ENCODE data around the gene FUZ.

Gene FUZ

GRCh38 chr19:49852631-49853126 is 39.6 kb upstream of the FUZ start:
- peak overlapping the region; percentile 77 for H3K4me3 ChIP-seq (ENCODE audit: low read depth, low read length)
- no peak for DNase-seq (ENCODE audit: low read depth)

DNA sequence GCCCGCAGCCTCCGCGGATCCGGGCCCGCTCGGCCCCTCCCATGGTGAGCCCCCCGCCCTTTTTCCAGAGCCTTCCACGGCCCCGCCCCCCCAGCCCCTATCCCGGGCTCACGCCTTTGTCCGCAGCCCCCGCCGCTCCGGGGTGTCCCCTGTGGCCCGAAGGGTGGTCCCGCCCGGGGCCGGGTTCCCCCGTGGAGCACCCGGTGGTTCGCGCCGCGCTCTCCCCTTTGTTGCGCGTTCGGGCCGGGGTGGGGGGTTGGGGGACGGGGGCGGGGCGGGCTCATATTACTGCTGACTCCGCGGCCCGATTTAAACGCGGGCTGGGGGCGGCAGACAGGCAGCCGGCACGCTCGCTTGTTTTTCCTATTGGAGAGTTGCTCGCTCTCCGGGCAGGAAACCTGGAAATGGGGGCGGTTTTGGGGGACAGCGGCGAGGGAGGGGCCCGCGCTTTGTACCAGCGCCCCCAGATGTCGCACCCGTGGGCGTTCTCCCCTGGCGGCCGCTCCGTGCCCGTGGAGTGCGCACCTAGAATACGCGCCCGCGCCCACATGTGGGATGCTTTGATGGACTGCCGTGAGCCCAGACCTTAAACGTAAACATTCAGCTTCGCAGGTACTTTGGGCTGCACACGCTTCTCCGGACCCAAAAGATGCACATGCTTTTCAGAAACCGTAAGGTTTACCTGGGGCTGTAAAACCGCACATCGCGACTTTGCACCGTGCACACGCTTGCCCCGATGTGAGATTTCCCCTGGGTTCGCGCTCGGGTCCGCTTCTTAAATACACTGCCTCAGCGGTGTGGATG is 38.6 kb upstream of the FUZ start:
- peak overlapping the region; percentile 77 for H3K4me3 ChIP-seq (ENCODE audit: low read depth, low read length)
- no peak for DNase-seq (ENCODE audit: low read depth)

DNA sequence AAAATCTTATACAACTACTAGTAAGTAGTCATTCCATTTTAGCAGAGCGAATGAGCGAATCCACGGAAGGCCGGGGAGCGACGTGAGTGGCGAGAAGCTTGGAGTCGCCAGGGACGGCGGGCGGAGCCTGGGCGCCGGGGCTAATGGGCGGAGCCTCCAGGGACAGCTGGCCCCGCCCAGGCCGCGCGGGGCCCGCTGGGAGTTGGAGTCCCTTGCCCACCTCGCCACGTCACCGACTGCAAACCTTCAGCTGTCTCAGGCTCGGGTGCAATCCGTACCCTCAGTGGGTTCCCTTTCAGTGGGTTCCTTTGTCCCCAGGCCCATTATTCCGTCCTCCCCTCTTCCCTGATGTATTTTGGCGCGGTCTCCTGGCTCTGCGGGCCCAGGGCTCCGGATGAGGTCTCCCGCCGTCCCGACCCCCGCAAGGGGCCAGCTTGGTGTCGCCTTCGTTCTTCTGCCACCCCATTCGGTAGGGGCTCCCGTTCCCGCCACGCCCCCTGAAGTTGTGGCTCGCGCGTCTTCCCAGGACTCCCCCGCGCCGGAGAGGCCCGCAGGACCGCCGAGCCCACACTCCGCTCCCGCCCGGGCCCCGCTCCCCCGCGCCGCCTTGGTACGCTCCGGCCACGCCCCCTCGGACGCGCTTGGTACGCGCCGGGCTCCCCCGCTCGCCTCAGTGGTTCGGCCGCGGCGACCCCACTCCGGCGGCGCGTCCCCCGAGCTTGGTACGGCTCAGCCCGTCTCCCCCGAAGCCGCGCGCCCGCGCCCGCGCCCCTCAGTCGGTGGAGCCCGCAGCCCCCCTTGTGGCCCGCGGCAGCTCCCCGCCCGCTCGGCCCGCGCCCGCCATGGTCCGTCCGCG is 37.6 kb upstream of the FUZ start, which contains the start of gene PTOV1:
PTOV1 (plus strand) TSS at position 673 of the 856 bp plus-strand sequence.
- DNase-seq (ENCODE audit: low read depth) = peak; percentile 66
- H3K4me3 ChIP-seq (ENCODE audit: low read depth, low read length) = peak within 1 kb of the TSS; percentile 77

- no peak for DNase-seq (ENCODE audit: low read depth)
- peak overlapping the region; percentile 77 for H3K4me3 ChIP-seq (ENCODE audit: low read depth, low read length)
Observed at GRCh38 chr19:49850221-49850486, 37.1 kb upstream of the FUZ start.

DNA sequence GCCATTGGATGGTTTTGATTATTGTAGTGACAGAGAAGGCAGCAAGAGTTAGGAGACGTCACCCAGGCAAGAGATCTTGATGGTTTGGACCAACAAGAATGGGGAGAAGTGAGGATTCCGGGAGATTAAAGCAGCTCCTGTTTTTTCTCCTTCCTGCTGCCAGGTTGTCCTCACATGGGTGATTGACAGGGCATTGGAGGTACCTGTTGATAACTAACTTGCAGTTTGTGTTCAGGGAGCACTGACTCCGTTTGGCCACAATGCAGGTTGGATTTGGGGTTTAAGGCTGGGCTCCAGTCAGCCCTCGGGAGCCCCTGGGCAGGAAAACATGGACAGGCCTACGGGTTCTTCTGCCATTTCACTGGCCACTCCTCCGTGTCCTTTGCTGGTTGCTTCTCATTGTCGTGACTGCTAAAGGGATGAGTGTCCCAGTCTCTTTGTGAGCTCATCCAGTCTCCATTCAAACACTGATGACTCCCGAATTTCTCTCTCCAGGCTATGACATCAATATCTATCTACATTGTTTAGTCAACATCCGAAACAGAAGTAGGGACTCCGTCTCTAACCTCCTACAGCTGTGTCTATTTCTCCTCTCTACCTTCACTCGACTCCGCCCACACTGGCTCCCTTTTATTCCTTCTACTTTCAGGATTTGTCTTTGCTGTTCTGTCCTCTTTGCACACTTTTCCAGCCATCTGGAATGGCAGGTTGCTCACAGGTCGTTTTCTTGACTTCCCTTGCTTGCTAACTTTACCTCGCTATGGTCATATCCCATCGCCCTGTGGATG is 36.5 kb upstream of the FUZ start:
- no peak for DNase-seq (ENCODE audit: low read depth)
- H3K4me3 ChIP-seq (ENCODE audit: low read depth, low read length) = peak overlapping the region; percentile 77

DNA sequence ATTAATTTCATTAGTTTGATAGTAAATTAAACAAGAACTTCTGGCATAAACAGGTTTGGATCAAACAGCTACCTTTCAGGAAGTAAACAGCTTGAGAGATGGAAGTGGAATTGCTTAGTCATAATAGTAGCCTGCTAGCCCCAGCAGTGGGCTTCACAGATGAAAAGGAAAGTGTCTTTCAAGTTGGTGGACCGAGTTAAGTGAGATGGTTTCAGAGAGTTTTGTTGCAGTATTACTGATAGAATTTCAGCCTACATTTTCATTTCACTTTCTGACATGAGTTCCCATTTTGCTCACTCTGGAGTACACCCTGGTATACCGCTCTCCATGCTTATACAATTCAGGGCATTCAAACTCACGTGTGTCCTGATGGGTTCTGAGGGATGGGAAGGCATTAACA is 35.8 kb upstream of the FUZ start:
- DNase-seq (ENCODE audit: low read depth) = no peak
- no peak overlapping the region for H3K4me3 ChIP-seq (ENCODE audit: low read depth, low read length)

DNA sequence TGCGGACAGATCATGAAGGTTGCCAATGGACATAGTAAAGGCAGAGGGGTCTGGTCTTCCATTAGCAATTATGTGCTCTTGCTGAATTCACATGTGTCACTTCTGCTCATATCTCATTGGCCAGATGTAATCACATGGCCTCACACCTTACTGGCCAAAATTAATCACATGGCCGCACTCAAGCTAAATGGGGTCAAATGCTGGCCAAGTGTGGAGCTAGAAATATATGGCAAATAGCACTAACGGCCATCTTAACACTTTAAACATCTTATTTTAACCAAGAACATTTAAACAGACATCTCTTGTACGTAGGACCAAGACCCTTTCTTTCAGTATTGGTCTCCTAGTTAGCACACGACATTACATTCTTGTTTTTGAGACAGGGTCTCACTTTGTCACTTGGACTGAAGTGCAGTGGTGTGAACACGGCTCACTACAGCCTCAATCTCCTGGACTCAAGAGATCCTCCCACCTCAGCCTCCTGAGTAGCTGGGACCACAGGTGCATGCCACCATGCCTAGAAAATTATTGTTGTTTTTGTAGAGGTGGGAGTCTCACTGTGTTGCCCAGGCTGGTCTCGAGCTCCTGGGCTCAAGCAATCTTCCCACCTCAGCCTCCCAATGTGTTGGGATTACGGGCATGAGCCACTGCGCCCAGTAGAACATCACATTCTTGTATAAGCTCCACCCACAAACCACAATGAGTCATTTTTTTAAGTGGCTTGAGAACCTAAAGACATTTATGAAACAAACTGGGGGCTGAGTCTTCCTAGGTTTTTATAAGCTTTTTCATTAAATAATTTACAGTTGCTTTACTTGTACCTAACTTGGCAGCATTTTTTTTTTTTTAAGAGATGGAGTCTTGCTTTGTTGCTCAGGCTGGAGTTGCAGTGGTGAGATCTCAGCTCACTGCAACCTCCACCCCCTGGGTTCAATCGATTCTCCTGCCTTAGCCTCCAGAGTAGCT is 34.9 kb upstream of the FUZ start:
- H3K4me3 ChIP-seq (ENCODE audit: low read depth, low read length) = no peak overlapping the region
- DNase-seq (ENCODE audit: low read depth) = peak; percentile 61

GRCh38 chr19:49846408-49846807 is 33.3 kb upstream of the FUZ start:
- DNase-seq (ENCODE audit: low read depth) = no peak
- no peak overlapping the region for H3K4me3 ChIP-seq (ENCODE audit: low read depth, low read length)

DNA sequence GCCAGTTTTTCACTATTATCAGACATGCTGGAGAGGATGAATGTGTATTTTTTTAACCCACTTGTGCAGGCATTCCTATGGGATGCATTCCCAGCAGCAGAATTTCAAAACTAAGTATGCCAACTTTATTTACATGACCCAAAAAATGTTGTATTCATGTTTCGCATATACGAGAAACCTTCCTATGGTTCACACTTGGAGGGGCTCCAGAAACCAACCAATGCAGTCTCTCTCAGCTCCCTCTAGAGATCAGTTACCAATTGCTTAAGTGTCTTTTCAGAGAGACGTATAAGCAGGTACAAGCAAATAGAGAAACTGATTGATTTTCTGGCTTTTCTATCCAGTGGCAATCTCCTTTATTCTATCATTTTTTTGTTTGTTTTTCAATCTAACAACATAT is 32.3 kb upstream of the FUZ start:
- H3K4me3 ChIP-seq (ENCODE audit: low read depth, low read length) = no peak overlapping the region
- DNase-seq (ENCODE audit: low read depth) = no peak

DNA sequence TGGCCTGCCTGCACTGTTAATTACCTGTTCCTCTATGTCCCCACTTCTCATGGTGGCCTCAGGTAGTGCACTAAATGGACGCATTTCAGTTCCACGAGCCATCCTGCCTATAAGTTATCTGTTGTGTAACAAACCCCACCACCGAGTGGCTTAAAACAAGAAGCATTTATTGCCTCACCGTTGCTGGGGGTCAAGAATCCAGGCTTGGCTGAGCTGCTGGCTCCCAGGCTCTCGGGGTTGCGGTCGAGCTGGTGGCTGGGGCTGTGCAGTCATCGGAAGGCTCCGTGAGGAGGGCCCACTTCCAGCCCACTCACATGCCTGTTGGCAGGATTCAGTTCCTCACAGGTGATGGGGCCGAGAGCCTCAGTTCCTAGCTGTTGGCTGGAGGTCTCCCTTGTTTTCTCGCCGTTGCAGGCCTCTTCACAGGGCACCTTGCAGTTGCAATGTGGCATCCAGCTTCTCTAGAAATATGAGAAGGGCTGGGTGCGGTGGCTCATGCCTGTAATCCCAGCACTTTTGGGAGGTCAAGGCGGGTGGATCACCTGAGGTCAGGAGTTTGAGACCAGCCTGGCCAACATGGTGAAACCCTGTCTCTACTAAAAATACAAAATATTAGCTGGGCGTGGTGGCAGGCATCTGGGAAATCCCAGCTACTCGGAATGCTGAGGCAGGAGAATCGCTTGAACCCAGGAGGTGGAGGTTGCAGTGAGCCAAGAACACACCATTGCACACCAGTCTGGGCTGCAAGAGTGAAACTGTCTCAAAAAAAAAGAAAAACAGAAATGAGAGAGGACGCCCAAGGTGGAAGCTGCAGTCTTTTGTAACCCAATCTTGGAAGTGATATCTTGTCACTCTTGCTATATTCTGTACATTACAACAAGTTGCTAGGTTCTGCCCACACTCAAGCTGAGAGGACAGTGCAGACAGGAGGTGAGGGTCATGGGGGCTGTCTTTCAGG is 31.3 kb upstream of the FUZ start:
- no peak overlapping the region for H3K4me3 ChIP-seq (ENCODE audit: low read depth, low read length)

GRCh38 chr19:49843265-49843664 is 30.2 kb upstream of the FUZ start:
- no peak overlapping the region for H3K4me3 ChIP-seq (ENCODE audit: low read depth, low read length)
- no peak for DNase-seq (ENCODE audit: low read depth)

More for the DNA sequence above, 31.3 kb upstream of the FUZ start:
- no peak for DNase-seq (ENCODE audit: low read depth)

DNA sequence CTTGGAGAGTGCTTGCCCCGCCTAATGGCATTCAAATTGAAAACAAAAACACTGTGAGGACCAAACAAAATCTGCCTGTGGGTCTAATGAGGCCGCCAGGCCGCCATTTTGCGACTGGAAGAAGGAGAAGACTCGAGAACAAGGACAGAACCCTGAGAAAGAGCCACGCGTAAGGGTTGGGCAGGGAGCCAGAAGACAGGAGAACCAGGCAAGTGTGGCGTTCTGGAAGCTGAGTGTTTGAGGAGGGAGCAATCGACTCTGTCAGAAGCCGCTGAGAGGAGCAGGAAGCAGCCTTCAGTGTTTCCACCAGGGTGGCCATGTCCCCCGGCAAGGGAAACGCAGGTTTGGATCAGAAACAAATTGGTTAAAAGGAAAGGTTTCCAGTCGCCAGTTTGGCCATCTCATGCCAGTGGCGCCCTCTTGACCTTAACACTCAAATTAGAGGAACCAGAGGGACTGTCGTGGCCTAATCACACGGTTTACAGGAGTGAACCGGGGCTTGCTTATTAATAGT is 27.7 kb upstream of the FUZ start:
- DNase-seq (ENCODE audit: low read depth) = no peak
- H3K4me3 ChIP-seq (ENCODE audit: low read depth, low read length) = no peak overlapping the region

DNA sequence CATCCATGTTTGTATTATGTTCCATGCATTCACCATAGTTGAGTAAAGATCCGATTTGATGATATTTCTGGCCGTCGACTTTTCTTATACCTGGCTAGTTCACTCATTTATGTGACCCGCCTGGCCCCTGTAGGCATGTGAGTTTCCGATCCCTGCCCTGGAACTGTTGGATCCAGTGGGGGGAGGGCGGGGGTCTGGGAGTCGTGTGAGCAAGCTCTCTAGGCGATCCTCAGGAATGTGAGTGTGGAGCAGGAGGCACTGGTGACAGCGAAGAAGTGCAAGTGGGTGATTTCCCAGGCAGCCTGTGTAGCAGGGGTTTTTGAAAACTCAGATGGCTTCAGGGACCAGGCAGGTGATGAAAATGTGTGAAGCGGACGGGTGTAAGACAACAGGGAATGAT is 27.2 kb upstream of the FUZ start:
- no peak for DNase-seq (ENCODE audit: low read depth)
- H3K4me3 ChIP-seq (ENCODE audit: low read depth, low read length) = no peak overlapping the region

- DNase-seq (ENCODE audit: low read depth) = no peak
- H3K4me3 ChIP-seq (ENCODE audit: low read depth, low read length) = no peak overlapping the region
Observed at GRCh38 chr19:49839713-49840112, 26.6 kb upstream of the FUZ start.

GRCh38 chr19:49838885-49839588 is 25.9 kb upstream of the FUZ start:
- H3K4me3 ChIP-seq (ENCODE audit: low read depth, low read length) = no peak overlapping the region

GRCh38 chr19:49837425-49837824 is 24.3 kb upstream of the FUZ start:
- no peak overlapping the region for H3K4me3 ChIP-seq (ENCODE audit: low read depth, low read length)
- no peak for DNase-seq (ENCODE audit: low read depth)

More at GRCh38 chr19:49838885-49839588, 25.9 kb upstream of the FUZ start:
- DNase-seq (ENCODE audit: low read depth) = no peak

GRCh38 chr19:49837009-49837310 is 23.9 kb upstream of the FUZ start:
- H3K4me3 ChIP-seq (ENCODE audit: low read depth, low read length) = no peak overlapping the region

More at GRCh38 chr19:49837009-49837310, 23.9 kb upstream of the FUZ start:
- no peak for DNase-seq (ENCODE audit: low read depth)

Measured in skeletal muscle cell (primary cell).